ENCODE results near the gene MRPL55.

Gene MRPL55

GRCh38 chr1:228139406-228139930, 30.4 kb upstream of the MRPL55 start:
- TF ChIP-seq CTCF (IDR thresholded peaks at IDR 0.05; ENCODE audit: extremely low read depth, insufficient read depth, missing control alignments), result no peak
- in situ Hi-C loops (cut with MboI; ENCODE audit: low pct_unique_long_range_greater_than_20kb, low sequenced_read_pairs, unreplicated experiment), result no loop called here
- no peak for DNase-seq (ENCODE audit: low spot score)

GRCh38 chr1:228136901-228137300, 27.8 kb upstream of the MRPL55 start:
- TF ChIP-seq CTCF (IDR thresholded peaks at IDR 0.05; ENCODE audit: extremely low read depth, insufficient read depth, missing control alignments), result no peak
- no peak for DNase-seq (ENCODE audit: low spot score)
- in situ Hi-C loops (cut with MboI; ENCODE audit: low pct_unique_long_range_greater_than_20kb, low sequenced_read_pairs, unreplicated experiment), result no loop called here

GRCh38 chr1:228134591-228134990, 25.5 kb upstream of the MRPL55 start:
- no peak for TF ChIP-seq CTCF (IDR thresholded peaks at IDR 0.05; ENCODE audit: extremely low read depth, insufficient read depth, missing control alignments)
- in situ Hi-C loops (cut with MboI; ENCODE audit: low pct_unique_long_range_greater_than_20kb, low sequenced_read_pairs, unreplicated experiment), result no loop called here
- DNase-seq (ENCODE audit: low spot score), result no peak

- no peak for DNase-seq (ENCODE audit: low spot score)
- no peak for TF ChIP-seq CTCF (IDR thresholded peaks at IDR 0.05; ENCODE audit: extremely low read depth, insufficient read depth, missing control alignments)
- in situ Hi-C loops (cut with MboI; ENCODE audit: low pct_unique_long_range_greater_than_20kb, low sequenced_read_pairs, unreplicated experiment), result no loop called here
Observed at GRCh38 chr1:228131766-228132165, 22.7 kb upstream of the MRPL55 start.

GRCh38 chr1:228125185-228125584, 16.1 kb upstream of the MRPL55 start:
- in situ Hi-C loops (cut with MboI; ENCODE audit: low pct_unique_long_range_greater_than_20kb, low sequenced_read_pairs, unreplicated experiment), result no loop called here
- no peak for DNase-seq (ENCODE audit: low spot score)
- TF ChIP-seq CTCF (IDR thresholded peaks at IDR 0.05; ENCODE audit: extremely low read depth, insufficient read depth, missing control alignments), result no peak

GRCh38 chr1:228123505-228123904, 14.4 kb upstream of the MRPL55 start:
- DNase-seq (ENCODE audit: low spot score), result no peak
- no peak for TF ChIP-seq CTCF (IDR thresholded peaks at IDR 0.05; ENCODE audit: extremely low read depth, insufficient read depth, missing control alignments)
- in situ Hi-C loops (cut with MboI; ENCODE audit: low pct_unique_long_range_greater_than_20kb, low sequenced_read_pairs, unreplicated experiment), result no loop called here

Measured in GM13977 (cell line).